Esophagus squamous epithelium (tissue), 5 donors: ENCODE data around the gene MRPL1. TPM values are rescaled to one million over a fixed set of nuclear protein-coding genes. Genes with fewer than 3 reads are reported as not detected.

Experiments used
- DNase-seq: peaks from one replicate; lab custom pipeline; 2025; lab: John Stamatoyannopoulos, UW
- H3K27ac ChIP-seq, 4 donors: fragments of 200-600 bp; sonication (generic); one replicate each; pipeline ENCODE4 v1.5.1; 2016 to 2019; ENCODE audit warnings: mild to moderate bottlenecking in 1 of 4
- H3K27me3 ChIP-seq, 4 donors: fragments of 200-600 bp; sonication (generic); 1 replicate in 3 of 4; 2 replicates in 1 of 4; pipeline versions ENCODE4 v1.5.1 to v1.6.0; 2017 to 2021; ENCODE audit warnings: antibody characterized with exemption in 1 of 4
- H3K36me3 ChIP-seq, 3 donors: fragments of 200-600 bp; sonication (generic); one replicate each; pipeline ENCODE4 v1.5.1; 2016 to 2019
- H3K4me1 ChIP-seq, 3 donors: fragments of 200-600 bp; sonication (generic); one replicate each; pipeline ENCODE4 v1.5.1; 2017 to 2019
- H3K4me3 ChIP-seq, 4 donors: fragments of 200-600 bp; sonication (generic); 1 replicate in 3 of 4; 2 replicates in 1 of 4; pipeline ENCODE4 v1.5.1; 2016 to 2019; ENCODE audit warnings: mild to moderate bottlenecking in 2 of 4, moderate library complexity in 1 of 4
- H3K9me3 ChIP-seq, 3 donors: fragments of 200-600 bp; sonication (generic); one replicate each; pipeline ENCODE4 v1.5.1; 2016 to 2019
- POLR2A ChIP-seq, 4 donors: fragments of 450-650 bp; IDR thresholded peaks; one replicate each; pipeline ENCODE4 v1.6.1; 2017; ENCODE audit warnings: antibody characterized with exemption in 4 of 4, mild to moderate bottlenecking in 4 of 4, moderate library complexity in 3 of 4
- WGBS, 2 donors: methylation state at CpG; one replicate each; pipeline ENCODE4 v1.1.5; 2018; 5-methylcytosine and 5-hydroxymethylcytosine counted together
- intact Hi-C: fragments of 100-400 bp; cut with DNase I; formaldehyde crosslinking; loops from one replicate; pipeline ENCODE4 v1.15.0; 2022
- total RNA-seq, 4 donors: library from RNA; depleted of rRNA; stranded (reverse); fragments of >200 nt; gene quantifications; one replicate each; pipeline ENCODE4 v1.1.0, GENCODE V29; 2016
- TF ChIP-seq, protein P1 (sequence below), 6 experiments: fragments of 450-650 bp in 4 of 6; fragments of 200-600 bp in 2 of 6; sonication (generic) in 2 of 6; IDR thresholded peaks; one replicate each; pipeline ENCODE4 v1.5.1; 2016 to 2019; ENCODE audit warnings: antibody characterized with exemption in 6 of 6, mild to moderate bottlenecking in 4 of 6, moderate library complexity in 4 of 6
- donor health status: DM: yes; HTN: yes; CAD: no.

The MRPL1 gene
- total RNA-seq, 4 donors from 2014 or later, result 12.9 to 34.5 (median 28.4) TPM

DNA sequence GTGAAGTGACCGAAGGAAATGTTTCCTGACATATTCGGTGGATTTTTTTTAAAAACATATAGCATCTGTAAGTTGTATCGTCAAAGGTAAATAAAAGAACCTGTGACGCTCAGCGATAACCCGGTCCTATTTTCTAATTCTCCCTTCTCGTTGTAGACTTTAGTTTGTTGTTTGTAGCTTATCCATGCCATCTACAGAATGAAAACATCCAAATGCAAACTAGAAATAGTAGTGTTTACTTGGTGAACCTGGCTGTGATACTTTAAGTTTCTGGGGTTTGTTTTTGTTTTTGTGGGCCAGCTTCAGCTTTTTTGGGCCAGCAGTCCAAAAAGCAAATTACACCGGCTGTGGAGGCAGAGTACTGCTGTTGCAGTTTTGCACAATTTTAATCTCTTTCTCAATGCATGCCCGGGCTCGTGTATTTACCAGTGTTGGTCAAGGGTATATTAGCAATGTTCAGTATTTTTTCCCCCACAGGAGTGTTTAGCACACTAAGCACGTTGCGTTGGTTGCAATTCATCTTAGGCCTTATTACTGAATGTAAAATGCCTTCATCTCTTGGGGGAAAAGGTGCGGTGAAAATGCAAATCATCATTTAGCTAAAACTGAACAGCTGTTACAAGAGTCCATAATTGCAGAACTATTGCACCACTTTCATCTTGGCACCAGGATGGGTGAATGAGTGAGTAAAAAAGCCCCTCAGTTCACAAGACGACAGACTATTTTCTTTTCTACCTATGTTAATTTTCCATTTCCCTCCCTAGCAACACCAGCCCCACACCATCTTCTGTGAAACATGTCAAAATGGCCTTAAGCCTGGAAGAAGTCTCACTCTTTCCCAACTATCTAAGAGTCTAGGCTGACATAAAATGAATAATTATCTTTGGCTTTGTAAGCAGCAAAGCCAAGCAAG, 41.7 kb upstream of the MRPL1 start:
- 3 to 5% methylated on average over 14 of the region's 14 CpGs for WGBS, 2 donors
- Histone ChIP-seq H3K4me3 (peak overlapping the region; percentile 74 to 96 (median 91)), H3K36me3 (no peaks in the 10 kb centered on the region), H3K27me3 (no peaks in the 10 kb centered on the region), H3K9me3 (no peaks in the 10 kb centered on the region), H3K27ac (peak overlapping the region; percentile 96 to 100 (median 98)), H3K4me1 (peaks cover 0 to 44% (median 23%) of the 10 kb centered on the region in 3 donors)
- intact Hi-C loops, result no loop called here
- TF ChIP-seq POLR2A (IDR thresholded peaks at IDR 0.05), result no peak
- TF ChIP-seq, protein P1, sequence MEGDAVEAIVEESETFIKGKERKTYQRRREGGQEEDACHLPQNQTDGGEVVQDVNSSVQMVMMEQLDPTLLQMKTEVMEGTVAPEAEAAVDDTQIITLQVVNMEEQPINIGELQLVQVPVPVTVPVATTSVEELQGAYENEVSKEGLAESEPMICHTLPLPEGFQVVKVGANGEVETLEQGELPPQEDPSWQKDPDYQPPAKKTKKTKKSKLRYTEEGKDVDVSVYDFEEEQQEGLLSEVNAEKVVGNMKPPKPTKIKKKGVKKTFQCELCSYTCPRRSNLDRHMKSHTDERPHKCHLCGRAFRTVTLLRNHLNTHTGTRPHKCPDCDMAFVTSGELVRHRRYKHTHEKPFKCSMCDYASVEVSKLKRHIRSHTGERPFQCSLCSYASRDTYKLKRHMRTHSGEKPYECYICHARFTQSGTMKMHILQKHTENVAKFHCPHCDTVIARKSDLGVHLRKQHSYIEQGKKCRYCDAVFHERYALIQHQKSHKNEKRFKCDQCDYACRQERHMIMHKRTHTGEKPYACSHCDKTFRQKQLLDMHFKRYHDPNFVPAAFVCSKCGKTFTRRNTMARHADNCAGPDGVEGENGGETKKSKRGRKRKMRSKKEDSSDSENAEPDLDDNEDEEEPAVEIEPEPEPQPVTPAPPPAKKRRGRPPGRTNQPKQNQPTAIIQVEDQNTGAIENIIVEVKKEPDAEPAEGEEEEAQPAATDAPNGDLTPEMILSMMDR (IDR thresholded peaks at IDR 0.05), result no peak
- DNase-seq, result no peak

DNA sequence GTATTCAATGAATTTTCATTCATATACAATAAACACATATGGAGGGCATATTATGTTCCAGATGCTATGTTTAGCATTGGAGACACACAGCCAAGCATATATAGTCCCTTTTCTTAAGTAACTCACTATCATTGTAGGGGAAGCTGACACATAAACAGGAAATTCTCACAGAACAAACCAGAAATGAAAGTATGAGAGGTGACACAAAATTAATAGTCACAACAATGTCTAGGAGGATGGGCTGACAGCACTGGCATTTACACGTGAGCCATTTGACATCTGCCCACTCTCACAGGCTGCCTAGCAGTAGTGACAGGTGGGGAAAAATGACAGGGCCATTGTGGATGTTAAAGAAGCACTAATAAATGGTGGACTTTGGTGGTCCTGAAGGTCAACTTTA, 40.9 kb upstream of the MRPL1 start:
- H3K27ac ChIP-seq, result peak overlapping the region; percentile 96 to 100 (median 98)
- 13 to 25% methylated on average over 1 of the region's 1 CpG for WGBS, 2 donors
- TF ChIP-seq, protein P1 (IDR thresholded peaks at IDR 0.05), result no peak
- peak in 1 of 4 donors; percentile 60 for TF ChIP-seq POLR2A (IDR thresholded peaks at IDR 0.05)
- no peaks in the 10 kb centered on the region for H3K36me3 ChIP-seq
- H3K27me3 ChIP-seq, result no peaks in the 10 kb centered on the region
- peaks cover 0 to 35% (median 17%) of the 10 kb centered on the region in 3 donors for H3K4me1 ChIP-seq
- H3K9me3 ChIP-seq, result no peaks in the 10 kb centered on the region
- H3K4me3 ChIP-seq, result no peak overlapping the region
- no peak for DNase-seq
- intact Hi-C loops, result no loop called here

DNA sequence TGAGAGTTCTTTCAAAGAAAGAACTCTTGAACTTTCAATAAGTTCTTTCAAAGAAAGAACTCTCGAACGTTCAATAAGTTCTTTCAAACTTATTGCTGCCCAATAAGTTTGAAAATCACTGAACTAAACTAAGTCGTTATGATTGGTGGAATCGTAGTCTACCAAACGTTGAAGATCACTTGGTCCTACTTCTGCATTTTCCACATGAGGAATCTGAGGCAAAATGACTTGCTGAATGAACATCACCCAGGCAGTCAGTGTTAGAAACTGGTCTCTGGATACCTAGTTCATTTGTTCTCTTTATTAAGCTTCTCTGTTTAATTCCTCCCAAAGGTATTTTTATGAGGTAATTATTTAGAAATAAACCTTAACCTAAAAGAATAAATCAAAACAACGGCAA, 36.4 kb upstream of the MRPL1 start:
- H3K36me3 ChIP-seq, result no peaks in the 10 kb centered on the region
- no peak overlapping the region for H3K27ac ChIP-seq
- TF ChIP-seq POLR2A (IDR thresholded peaks at IDR 0.05), result no peak
- TF ChIP-seq, protein P1 (IDR thresholded peaks at IDR 0.05), result no peak
- no peak overlapping the region for H3K4me3 ChIP-seq
- WGBS, 2 donors, result 79 to 84% methylated on average over 6 of the region's 6 CpGs
- H3K9me3 ChIP-seq, result no peaks in the 10 kb centered on the region
- no peaks in the 10 kb centered on the region for H3K27me3 ChIP-seq
- no peak for DNase-seq
- intact Hi-C loops, result no loop called here
- peaks cover 0 to 15% (median 7%) of the 10 kb centered on the region in 3 donors for H3K4me1 ChIP-seq

DNA sequence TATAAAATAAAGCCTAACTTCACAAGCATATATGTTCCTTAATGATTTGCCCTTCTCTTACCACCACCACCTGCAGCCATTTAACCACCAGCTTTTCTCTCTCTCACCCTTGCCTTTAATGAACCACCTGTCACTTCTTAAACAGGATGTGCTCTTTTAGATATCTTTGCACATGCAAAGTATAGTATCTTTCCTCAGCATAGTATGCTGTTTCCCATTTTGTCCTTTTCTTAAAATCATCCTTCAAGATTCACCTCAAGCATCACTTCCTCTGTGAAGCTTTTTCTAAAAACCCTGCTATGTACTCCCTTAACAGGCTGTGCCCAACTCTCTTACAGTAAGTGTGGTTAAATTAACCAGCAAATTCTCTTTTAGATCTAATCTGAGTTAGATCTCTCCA, 35.3 kb upstream of the MRPL1 start:
- Histone ChIP-seq H3K4me3 (no peak overlapping the region), H3K27me3 (peaks cover 0 to 7% (median 0%) of the 10 kb centered on the region in 4 donors), H3K27ac (no peak overlapping the region), H3K36me3 (no peaks in the 10 kb centered on the region), H3K9me3 (no peaks in the 10 kb centered on the region), H3K4me1 (peaks cover 0 to 10% (median 0%) of the 10 kb centered on the region in 3 donors)
- intact Hi-C loops, result no loop called here
- DNase-seq, result no peak
- TF ChIP-seq, protein P1 (IDR thresholded peaks at IDR 0.05), result no peak
- TF ChIP-seq POLR2A (IDR thresholded peaks at IDR 0.05), result no peak

DNA sequence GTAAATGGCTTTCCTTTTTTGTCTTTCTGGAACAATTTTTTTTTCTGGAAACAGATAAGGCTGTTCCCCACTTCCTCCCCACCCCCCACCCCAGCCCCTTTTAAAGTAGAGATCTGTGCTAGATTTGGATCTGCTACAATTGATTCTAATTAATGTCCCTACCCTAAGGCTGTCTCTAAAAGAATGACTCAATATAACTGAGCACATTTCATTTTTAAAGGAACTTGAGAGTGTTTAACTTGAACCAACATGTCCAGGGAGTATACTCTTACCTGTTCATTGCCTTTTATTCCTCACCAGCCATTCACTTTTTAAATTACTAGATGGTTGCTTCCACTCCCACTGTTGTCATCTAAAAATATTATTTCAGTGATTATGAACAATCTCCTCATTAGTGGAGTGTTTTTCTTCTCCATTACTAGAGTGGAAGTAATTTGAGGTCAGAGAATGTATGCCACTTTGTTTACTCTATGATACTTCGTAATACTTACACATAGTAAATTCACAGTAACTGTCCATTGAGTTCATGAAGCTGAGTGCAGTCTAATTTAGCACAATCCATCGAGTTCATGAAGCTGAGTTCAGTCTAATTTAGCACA, 29.4 kb upstream of the MRPL1 start:
- H3K27me3 ChIP-seq, result peaks cover 0 to 7% (median 0%) of the 10 kb centered on the region in 4 donors
- no peaks in the 10 kb centered on the region for H3K9me3 ChIP-seq
- intact Hi-C loops, result no loop called here
- no peak overlapping the region for H3K4me3 ChIP-seq
- no peak for DNase-seq
- no peaks in the 10 kb centered on the region for H3K36me3 ChIP-seq
- WGBS, 2 donors, result 33 to 52% methylated on average over 2 of the region's 2 CpGs
- H3K4me1 ChIP-seq, result peaks cover 0 to 24% (median 4%) of the 10 kb centered on the region in 3 donors
- TF ChIP-seq POLR2A (IDR thresholded peaks at IDR 0.05), result no peak
- TF ChIP-seq, protein P1 (IDR thresholded peaks at IDR 0.05), result no peak
- peak overlapping the region; percentile 32 to 67 (median 55) for H3K27ac ChIP-seq
